ENCODE measurements around the gene FBLN2. TPM values are rescaled to one million over a fixed set of nuclear protein-coding genes. Genes with fewer than 3 reads are reported as not detected.

The FBLN2 gene
- total RNA-seq, 1 experiment from 2014 or later: 0.39 TPM

GRCh38 chr3:13528217-13528867, 20.6 kb upstream of the FBLN2 start:
- intact Hi-C loops (cut with micrococcal nuclease): no loop called here
- BruUV-seq (replicated peaks): no TSS peak
- Histone ChIP-seq H3K9me2 (ENCODE audit: insufficient read depth) (no peaks in the 10 kb centered on the region), H3K4me1 (ENCODE audit: control insufficient read depth in 1 of 2, insufficient read depth in 2 of 2, low read length in 2 of 2) (peaks cover 0 to 17% of the 10 kb centered on the region in 2 experiments; a peak in 2 of 4 replicates), H3K27me3 (ENCODE audit: insufficient read depth, low read length) (no peaks in the 10 kb centered on the region), H3K36me3 (ENCODE audit: control insufficient read depth in 1 of 2, insufficient read depth in 2 of 2, low read length in 2 of 2) (no peaks in the 10 kb centered on the region), H3K79me2 (ENCODE audit: insufficient read depth, low read length) (no peaks in the 10 kb centered on the region), H3K4me2 (ENCODE audit: low read length) (no peak overlapping the region), H2AFZ (ENCODE audit: low read depth, low read length, poor library complexity, severe bottlenecking) (no peak overlapping the region), H3K9ac (ENCODE audit: low read length) (no peak overlapping the region), H3K27ac (ENCODE audit: low read depth, low read length) (no peak overlapping the region), H3K9me3 (ENCODE audit: control insufficient read depth in 1 of 2, insufficient read depth in 1 of 2, low read depth in 1 of 2, low read length in 2 of 2) (no peaks in the 10 kb centered on the region), H3K4me3 (replicated peaks in 1 of 2; ENCODE audit: low read depth in 1 of 2, low read length in 2 of 2) (no peak overlapping the region), H4K20me1 (ENCODE audit: insufficient read depth) (no peaks in the 10 kb centered on the region)
- ChIA-PET POLR2A (no interaction called here), CTCF (interaction anchor here (0.7 to 1.0 kb wide), 4 partner anchors 9 to 120 kb away, joined by 3 to 4 read pairs (median 3); no protein-coding TSS in a partner anchor), RAD21 (ENCODE audit: low non-redundant PET in 1 of 2, low total read pairs in 2 of 2, uncharacterized antibody in 2 of 2, unreplicated experiment in 2 of 2) (no interaction called here)
- peak; percentile 94 for ATAC-seq
- no peak for DNase-seq (ENCODE audit: low read depth, low spot score)
- no peak for TF ChIP-seq POLR2A (IDR thresholded peaks at IDR 0.05; ENCODE audit: borderline replicate concordance, extremely low read depth, insufficient read depth, insufficient read length)
- TF ChIP-seq, protein P1, sequence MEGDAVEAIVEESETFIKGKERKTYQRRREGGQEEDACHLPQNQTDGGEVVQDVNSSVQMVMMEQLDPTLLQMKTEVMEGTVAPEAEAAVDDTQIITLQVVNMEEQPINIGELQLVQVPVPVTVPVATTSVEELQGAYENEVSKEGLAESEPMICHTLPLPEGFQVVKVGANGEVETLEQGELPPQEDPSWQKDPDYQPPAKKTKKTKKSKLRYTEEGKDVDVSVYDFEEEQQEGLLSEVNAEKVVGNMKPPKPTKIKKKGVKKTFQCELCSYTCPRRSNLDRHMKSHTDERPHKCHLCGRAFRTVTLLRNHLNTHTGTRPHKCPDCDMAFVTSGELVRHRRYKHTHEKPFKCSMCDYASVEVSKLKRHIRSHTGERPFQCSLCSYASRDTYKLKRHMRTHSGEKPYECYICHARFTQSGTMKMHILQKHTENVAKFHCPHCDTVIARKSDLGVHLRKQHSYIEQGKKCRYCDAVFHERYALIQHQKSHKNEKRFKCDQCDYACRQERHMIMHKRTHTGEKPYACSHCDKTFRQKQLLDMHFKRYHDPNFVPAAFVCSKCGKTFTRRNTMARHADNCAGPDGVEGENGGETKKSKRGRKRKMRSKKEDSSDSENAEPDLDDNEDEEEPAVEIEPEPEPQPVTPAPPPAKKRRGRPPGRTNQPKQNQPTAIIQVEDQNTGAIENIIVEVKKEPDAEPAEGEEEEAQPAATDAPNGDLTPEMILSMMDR (IDR thresholded peaks at IDR 0.05 in 2 of 3, conservative IDR thresholded peaks at IDR 0.05 in 1 of 3; ENCODE audit: borderline replicate concordance in 1 of 3, insufficient read depth in 1 of 3, low read depth in 2 of 3, low read length in 2 of 3): peak in 2 of 3 experiments; percentile 43; a peak in 4 of 6 replicates

- no peaks in the 10 kb centered on the region for H3K79me2 ChIP-seq (ENCODE audit: insufficient read depth, low read length)
- H3K27ac ChIP-seq (ENCODE audit: low read depth, low read length): no peak overlapping the region
- no peaks in the 10 kb centered on the region for H3K36me3 ChIP-seq (ENCODE audit: control insufficient read depth in 1 of 2, insufficient read depth in 2 of 2, low read length in 2 of 2)
- no peaks in the 10 kb centered on the region for H3K9me3 ChIP-seq (ENCODE audit: control insufficient read depth in 1 of 2, insufficient read depth in 1 of 2, low read depth in 1 of 2, low read length in 2 of 2)
- ChIA-PET CTCF (no interaction called here), RAD21 (ENCODE audit: low non-redundant PET in 1 of 2, low total read pairs in 2 of 2, uncharacterized antibody in 2 of 2, unreplicated experiment in 2 of 2) (no interaction called here), POLR2A (no interaction called here)
- BruUV-seq (replicated peaks): no TSS peak
- intact Hi-C loops (cut with micrococcal nuclease): no loop called here
- no peak overlapping the region for H2AFZ ChIP-seq (ENCODE audit: low read depth, low read length, poor library complexity, severe bottlenecking)
- no peak overlapping the region for H3K4me3 ChIP-seq (replicated peaks in 1 of 2; ENCODE audit: low read depth in 1 of 2, low read length in 2 of 2)
- H3K4me1 ChIP-seq (ENCODE audit: control insufficient read depth in 1 of 2, insufficient read depth in 2 of 2, low read length in 2 of 2): peaks cover 0 to 17% of the 10 kb centered on the region in 2 experiments; a peak in 2 of 4 replicates
- H3K9ac ChIP-seq (ENCODE audit: low read length): no peak overlapping the region
- no peaks in the 10 kb centered on the region for H4K20me1 ChIP-seq (ENCODE audit: insufficient read depth)
- ATAC-seq (no peak), DNase-seq (ENCODE audit: low read depth, low spot score) (no peak)
- H3K9me2 ChIP-seq (ENCODE audit: insufficient read depth): no peaks in the 10 kb centered on the region
- H3K27me3 ChIP-seq (ENCODE audit: insufficient read depth, low read length): no peaks in the 10 kb centered on the region
- H3K4me2 ChIP-seq (ENCODE audit: low read length): no peak overlapping the region
- TF ChIP-seq, protein P1 (IDR thresholded peaks at IDR 0.05 in 2 of 3, conservative IDR thresholded peaks at IDR 0.05 in 1 of 3; ENCODE audit: borderline replicate concordance in 1 of 3, insufficient read depth in 1 of 3, low read depth in 2 of 3, low read length in 2 of 3): no peak
- no peak for TF ChIP-seq JUND (IDR thresholded peaks at IDR 0.05)
- no peak for TF ChIP-seq YY1 (IDR thresholded peaks at IDR 0.05; ENCODE audit: extremely low read depth, insufficient replicate concordance, low read depth, low read length)
- TF ChIP-seq FOSL1 (IDR thresholded peaks at IDR 0.05; ENCODE audit: low read depth): no peak
- no peak for TF ChIP-seq ZBTB33 (IDR thresholded peaks at IDR 0.05; ENCODE audit: extremely low read depth, insufficient replicate concordance, low read length)
- TF ChIP-seq POLR2AphosphoS5 (IDR thresholded peaks at IDR 0.05; ENCODE audit: low read depth, low read length): no peak
These were observed 19.5 kb upstream of the FBLN2 start for GRCh38 chr3:13529196-13530112.

Data from HCT116 (cell line).